ENCODE data around the gene CIT.
"Not testable (repeated sequence)": the region's sequence is repeated elsewhere in the genome, so short reads cannot be mapped to it uniquely, and the experiment has no call there.

Gene CIT

DNA sequence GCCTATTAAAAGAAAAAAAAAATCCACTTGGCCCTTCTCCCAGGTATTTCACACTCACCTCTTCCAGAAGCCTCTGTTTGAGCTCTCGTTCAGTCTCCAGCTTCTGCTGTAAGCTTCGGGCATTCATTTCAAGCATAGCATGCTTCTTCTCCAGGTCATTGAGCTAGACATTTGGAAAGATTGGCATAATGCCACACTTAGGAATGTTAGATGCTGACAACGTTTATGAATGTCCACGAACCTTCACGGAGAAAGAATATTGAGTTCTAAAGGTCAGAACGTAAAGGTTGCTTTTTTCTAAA, 148.7 kb downstream of the CIT start:
- peak; percentile 5 for DNase-seq

DNA sequence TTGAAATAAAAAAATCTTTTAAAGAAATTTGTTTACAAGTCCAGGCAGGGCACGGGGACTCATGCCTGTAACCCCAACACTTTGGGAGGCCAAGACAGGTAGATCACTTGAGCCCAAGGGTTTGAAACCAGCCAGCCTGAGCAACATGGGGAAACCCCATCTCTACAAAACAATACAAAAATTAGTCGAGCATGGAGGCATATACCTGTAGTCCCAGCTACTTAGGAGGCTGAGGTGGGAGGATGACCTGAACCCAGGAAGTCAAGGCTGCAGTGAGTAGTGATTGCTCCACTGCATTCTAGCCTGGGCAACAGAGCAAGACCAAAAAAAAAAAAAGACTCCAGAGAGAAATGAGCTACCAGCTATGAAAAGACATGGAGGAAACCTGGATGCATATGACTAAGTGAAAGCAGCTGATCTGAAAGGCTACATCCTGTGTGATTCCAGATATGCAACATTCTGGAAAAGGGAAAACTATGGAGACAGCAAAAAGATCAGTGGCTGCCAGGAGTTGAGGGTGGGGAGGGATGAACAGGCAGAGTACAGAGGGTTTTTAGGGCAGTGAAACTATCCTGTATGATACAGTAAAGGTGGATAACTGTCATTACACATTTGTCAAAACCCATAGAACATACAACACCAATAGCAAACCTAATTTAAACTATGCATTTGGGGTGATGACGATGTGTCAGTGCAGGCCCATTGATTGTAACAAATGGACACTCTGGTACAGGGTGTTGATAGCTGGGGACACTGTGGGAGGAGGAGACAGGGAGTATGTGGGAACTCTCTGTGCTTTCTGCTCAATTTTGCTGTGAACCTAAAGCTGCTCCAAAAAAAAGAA, 149.3 kb downstream of the CIT start:
- DNase-seq: no peak

DNA sequence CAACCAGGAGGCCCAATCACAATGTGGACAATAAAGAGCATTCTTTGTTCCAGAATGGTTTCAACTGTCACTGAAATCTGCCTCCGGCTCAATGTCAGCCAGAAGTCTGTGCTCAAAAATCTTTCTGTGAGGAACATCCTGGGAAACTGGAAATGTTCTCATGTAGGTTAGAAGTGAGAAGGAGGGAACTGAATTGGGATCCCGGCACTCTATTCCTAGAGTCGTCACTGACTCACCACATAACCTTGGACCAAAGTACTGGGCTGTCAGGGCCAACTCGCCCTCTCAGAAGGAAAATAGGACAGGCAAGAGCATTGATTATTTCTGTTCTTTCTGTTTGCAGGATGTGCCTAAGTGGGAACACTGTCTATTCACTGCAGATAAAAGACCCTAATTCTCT, 151.6 kb downstream of the CIT start:
- DNase-seq: no peak

DNA sequence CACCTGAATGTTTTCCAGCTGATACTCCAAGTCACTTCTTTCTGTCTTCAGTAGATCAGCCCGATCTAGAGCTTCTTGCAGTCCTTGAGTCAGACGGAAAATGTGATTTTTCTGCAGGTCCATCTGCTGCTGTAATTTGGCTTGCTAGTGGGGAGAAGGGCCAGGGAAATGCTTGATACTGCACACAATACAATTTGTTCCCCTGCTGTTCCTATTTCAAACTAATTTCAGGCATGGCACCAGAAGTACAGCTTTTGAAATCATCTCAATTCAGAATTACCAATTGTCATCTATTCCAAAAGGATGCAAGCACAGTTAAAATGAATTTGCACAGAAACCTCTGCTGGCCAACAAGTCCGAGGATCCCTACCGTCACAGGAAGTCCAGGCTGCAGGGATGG, 155.8 kb downstream of the CIT start:
- no peak for DNase-seq

DNA sequence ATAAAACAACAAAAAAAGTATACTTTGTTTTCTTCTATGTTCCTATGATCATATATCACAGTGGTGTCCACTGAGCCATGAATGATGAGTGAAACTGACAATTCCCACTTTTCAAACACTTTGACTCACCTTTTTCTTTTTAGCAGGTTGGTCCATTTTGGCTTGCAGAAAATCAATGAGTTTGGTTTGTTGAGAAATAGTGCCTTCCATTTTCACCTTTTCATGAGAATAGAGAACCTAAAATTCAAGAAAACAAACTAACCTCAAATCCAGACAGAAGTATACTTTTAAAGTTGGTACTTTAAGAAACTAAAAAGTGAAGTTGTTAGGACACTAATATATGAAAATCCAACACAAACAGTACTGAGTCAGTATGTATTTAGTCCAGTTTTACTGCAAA, 156.8 kb downstream of the CIT start:
- DNase-seq: no peak

DNA sequence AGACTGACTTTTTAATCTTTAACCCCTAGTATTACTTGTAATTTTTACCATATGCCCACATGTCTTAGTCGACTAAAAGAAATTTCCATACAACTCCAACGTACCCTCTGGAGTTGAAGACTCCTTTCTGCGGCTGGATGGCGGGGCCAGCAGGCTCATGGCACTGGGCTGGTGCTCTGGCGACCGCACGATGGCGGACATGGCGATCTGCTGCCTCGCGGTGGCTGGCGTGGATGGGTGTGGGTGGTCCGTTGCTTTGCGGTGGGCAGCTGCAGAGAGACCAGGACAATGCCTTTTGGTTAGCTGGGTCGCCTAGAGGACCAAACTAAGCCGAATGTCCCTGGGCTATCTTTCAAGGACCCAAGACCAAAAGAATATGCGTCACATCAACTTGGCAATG, 159.0 kb downstream of the CIT start:
- no peak for DNase-seq

DNA sequence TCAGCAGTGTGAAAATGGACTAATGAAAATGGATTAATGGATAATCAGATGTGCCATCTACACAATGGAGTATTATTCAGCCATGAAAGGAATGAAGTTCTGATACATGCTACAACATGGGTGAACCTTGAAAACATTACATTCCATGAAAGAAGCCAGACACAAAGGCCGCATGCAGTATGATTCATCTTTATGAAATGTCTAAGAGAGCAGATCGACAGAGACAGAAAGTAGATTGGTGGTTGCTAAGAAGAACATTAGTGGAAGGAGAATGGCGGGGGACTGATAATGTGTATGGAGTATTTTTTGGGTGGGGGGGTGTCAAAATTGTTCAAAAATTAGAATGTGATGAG, 161.9 kb downstream of the CIT start:
- no peak for DNase-seq

DNA sequence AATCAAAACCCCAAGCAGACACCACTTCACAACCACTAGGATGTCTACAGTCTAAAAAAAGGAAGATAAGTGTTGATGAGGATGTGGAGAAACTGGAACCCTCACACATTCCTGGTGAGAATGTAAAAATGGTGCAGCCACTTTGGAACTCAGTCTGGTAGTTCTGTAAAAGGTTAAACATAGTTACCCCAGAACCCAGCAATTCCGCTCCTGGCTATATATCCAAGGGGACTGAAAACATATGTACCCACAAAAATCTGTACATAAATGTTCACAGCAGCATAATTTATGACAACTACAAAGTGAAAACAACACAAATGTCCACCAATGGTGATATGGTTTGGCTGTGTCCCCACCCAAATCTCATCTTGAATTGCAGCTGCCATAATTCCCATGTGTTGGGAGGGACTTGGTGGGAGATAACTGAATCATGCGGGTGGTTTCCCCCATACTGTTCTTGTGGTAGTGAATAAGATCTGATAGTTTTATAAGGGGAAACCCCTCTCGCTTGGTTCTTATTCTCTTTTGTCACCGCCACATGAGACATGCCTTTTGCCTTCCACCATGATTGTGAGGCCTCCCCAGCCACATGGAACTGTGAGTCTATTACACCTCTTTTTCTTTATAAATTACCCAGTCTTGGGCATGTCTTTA, 162.4 kb downstream of the CIT start:
- DNase-seq: no peak

DNA sequence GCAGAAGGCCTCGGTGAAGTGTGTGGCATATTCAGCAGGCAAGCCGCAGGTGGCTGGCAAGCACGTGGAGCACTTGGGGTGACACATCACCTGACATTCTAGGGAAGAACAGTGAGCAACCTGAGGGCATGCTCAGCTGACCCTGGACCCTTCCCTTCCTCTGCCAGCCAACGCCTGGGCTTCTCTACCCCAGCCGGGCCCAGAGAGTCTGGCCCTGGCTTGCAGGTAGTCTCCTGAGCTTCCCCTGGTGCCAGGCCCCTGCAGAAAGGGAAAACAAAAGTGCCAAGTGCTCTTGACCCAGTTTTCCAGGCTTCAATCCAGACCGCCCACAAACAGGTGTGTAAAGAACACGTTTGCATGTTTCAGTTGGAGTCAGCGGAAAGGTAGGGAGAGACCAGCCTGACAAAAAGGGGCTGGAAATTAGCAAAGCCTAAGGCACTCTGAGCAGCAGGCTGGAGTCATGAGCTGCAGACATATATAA, 163.5 kb downstream of the CIT start:
- no peak for DNase-seq

DNA sequence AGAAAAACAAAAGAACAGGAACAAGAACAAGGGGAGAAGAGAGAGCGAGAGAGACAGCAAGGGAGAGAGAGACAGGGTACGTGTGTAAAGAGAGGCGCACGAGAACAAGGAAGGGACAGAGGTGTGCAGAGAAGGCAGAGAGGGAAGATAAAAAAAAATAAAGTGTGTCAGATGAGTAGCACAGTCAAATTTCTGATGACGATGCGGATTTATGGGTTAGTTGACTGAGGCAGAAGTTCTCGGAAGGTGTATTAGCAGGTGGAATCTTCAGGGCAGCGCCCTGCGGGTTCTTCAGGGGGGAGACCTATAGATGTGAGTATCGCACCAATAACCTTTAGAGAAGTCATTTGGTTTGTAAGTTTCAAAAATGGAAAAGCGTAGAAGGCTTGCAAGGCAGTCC, 164.4 kb downstream of the CIT start:
- no peak for DNase-seq

DNA sequence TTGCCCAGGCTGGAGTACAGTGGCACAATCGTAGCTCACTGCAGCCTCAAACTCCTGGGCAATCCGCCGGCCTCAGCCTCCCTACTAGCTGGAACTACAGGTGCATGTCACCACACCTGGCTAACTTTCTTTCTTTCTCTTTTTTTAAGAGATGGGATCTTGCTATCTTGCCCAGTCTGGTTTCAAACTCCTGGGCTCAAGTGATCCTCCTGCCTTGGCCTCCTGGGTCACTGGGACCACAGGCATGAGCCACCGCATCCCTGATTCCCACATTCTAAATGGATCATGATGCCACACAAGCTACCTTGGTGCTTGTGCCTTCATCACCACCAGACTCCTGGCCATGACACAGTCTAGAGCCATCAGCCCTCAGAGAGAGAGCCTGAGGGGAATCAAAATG, 165.4 kb downstream of the CIT start:
- DNase-seq: no peak

DNA sequence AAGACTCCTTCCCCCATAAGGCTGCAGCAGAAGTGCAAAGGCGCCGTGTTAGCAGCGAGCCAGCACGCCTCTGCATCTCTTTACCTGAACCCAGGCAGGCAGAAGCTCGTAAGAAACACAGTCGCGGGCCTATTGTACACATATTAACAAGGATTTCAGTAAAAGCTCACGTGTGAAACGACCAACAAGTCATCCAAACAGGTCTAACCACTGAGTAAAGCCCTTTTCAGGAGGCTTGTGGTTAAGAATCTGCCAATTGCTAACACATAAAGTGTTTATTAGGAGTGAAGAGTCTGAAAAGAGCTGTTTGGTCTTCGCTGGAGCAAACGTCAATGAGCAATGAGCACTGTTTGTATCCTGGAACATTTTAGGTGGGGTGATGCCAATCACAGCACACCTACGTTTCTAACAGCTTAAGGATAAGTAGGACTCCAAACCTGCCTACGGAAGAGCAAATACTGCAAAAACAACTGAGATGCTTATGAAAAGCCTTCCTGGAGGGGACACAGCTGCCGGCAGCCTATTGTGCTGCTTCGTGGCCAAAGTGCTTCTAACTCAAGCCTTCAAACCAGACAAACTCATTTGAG, 166.1 kb downstream of the CIT start:
- DNase-seq: no peak

DNA sequence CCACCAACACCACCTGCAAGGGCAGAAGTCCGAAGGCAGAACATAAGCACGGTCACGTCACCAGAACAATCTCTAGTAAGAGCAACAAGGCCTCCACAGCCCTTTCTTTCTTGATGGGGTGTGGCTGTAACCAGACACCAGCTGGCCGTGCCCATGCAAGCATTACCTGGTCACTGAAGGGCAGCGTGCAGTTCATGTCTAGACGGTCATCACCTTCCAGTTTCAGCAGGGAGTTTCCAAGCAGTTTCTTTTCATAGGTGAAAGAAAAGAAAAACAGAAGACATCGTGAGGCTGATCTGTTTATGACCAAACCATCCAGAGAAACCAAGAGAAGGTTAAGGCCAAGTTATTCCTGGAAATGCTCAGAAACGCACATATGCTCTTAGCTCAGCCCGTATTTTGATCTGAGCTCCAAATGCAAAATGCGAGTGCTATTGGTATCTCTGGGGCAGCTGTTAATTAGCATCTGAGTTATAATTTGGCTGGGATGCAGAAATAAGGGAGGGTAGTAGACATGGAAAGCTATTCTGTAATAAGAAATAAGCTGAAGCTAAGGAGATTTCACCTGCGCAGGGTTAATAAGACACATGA, 166.7 kb downstream of the CIT start:
- no peak for DNase-seq

DNA sequence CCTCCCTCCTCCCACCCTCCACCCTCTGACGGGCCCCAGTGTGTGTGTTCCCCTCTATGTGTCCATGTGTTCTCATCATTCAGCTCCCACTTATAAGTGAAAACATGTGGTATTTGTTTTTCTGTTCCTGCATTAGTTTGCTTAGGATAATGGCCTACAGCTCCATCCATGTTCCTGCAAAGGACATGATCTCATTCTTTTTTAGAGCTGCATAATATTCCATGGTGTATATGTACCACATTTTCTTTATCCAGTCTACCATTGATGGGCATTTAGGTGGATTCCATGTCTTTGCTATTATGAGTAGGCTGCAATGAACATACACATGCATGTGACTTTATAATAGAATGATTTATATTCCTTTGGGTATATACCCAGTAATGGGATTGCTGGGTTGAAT, 170.7 kb downstream of the CIT start:
- DNase-seq: not testable (repeated sequence)

DNA sequence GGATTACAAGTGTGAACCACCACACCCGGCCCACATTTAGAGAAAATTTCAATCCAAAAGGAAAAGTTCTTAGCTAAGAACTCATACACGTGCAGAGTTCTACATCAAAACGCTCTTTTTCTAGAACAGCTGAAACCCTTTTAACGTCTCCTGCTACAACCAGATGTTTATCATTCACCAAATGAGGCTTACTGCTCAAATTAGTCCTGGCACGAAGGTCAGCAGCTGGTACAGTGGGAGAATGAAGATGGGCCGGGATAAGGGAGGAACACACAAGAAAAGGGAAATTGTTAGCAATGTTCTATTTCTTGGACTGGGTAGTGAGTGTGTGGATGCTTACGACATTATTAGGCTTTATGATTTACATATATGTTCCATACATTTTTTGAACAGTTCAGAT, 171.9 kb downstream of the CIT start:
- DNase-seq: no peak

DNA sequence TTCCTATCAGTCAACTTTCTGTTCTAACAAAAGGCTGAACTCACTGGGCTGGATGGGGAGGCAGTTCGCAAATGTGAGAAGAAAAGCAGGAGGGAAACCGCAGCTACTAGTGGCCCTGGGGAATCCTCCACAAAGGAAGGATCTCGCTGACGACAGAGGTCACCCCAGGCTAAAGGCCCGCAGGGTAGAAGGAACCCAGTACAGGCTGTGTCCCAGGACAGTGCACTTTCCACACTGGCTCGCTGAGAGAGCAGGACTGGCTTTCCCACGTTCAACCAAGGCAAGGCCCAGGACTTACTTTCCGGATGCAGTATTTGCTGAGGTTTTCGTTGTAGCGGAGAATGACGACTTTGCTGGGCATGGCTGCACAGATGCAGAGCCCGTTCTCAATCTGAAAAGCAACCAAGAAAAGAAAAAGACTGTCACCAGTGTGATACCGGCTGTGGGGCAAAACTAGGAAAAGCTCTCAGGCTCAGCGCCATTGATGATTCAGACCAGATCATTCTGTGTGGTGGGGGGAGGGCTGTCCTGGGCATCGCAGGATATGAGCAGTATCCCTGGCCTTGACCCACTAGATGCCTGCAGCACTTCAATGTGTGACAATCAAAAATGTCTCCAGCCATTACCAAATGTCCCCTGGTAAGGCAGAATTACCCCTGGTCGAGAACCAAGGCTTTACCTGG, 172.9 kb downstream of the CIT start:
- DNase-seq: no peak

DNA sequence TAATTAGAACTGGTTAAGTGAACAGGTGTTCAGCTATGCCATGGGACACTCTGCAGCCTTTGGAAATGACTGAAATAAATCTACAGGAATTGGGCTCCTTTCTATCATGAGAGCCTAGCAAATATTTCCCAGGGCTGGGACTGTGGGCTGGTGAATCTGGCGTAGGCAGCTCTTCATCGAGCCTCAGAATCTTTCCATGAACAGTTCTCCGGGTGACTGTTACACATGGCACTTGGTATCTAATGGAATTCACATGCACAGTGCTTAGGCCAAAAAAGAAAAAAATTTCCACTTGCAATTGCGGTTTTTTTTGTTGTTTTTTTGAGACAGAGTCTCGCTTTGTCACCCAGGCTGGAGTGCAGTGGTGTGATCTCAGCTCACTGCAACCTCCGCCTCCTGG, 177.0 kb downstream of the CIT start:
- DNase-seq: no peak

DNA sequence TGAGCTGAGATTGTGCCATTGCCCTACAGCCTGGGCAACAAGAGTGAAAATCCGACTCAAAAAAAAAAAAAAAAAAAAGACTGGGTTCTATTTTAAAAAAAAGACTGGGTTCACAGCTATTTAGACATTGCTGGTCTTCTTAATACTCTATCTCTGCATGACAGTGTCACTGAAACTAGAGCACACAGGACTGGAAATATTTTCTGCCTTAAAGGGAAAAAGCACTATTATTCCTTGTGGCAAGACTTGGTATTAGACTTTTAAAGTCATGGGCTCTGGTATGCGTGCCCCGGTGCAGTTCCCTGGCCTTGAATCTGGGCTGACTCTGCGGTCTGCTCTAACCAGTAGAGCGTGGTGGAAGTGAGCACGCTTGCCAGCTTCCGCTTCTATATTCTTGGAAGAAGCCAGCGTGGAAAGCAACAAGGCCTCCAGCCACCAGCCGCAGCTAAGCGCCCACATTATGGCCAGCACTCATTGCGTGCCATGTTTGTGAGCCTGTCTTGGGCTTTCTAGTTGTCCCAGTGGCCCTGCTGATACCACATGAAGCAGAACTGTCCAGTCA, 177.8 kb downstream of the CIT start:
- no peak for DNase-seq

DNA sequence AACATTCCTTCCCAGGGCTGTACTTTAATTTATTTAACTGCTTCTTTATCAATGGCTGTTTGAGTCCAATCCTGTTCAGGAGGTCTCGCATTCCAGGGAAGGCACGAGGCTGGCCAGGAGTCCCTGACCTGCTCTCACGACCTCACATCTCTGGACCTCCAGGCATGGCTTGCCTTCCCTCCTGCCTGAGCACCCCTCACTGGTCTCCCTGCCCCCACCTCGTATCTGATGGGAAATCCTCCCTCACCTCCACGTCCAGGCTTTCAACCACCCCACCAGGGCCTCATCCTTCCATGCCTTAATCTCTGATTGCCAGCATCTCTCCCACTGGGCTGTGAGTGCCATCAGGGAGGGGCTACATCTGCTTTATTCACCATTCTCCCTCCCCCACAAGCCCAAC, 180.2 kb downstream of the CIT start:
- no peak for DNase-seq

DNA sequence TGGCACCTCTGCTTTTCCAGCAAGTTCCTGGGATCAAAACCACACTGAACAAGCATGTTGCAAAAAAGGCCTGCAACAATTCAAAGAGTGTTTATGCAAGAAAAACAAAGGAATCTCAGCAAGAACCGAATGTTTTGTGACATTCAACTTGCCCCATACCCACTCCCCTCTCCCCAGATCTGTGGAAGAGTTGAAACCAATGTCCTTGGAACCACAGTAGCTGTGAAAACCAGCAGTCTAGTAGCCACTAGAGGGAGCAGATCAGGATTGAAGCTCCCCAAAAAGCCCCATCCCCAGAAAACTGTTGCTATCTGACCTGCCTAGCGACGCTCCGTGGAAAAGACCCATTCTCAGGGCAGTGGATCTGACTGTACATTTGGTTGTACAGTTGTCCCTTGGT, 182.1 kb downstream of the CIT start:
- DNase-seq: peak; percentile 25

DNA sequence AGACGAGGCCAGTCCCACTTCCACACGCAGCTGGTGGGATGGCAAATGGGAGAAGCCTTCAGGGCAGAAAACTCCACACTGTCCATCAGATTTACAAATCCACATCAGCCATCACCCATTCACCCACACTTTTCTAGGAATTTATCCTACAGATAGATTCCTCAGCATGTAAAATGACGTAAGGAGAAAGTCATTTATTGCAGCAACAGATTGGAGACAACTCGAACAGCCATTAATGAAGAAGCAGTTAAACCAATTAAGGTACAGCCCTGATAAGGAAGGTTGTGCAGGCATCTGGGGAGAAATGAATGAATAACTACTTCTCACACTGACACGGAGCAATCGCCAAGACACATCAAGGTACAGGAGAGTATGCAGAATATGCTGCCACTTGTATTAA, 183.0 kb downstream of the CIT start:
- DNase-seq: no peak

DNA sequence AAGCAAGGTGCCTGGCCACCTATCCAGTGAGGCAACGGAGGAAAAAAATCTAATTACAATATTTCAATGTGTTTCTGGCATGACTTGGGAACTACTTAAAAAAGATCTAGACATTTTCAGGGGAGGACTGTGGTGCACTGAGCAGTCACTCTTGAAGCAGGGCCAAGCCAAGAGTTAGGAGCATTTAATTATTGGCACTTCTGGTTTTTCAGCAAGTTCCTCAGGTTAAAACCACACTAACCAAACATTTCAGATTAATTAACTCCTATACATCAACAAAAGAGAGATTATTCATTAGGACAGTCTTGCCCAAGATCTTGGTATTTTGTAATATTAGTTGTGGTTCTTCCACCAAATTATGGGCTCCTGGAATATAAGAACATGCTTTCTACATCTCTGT, 183.6 kb downstream of the CIT start:
- no peak for DNase-seq

DNA sequence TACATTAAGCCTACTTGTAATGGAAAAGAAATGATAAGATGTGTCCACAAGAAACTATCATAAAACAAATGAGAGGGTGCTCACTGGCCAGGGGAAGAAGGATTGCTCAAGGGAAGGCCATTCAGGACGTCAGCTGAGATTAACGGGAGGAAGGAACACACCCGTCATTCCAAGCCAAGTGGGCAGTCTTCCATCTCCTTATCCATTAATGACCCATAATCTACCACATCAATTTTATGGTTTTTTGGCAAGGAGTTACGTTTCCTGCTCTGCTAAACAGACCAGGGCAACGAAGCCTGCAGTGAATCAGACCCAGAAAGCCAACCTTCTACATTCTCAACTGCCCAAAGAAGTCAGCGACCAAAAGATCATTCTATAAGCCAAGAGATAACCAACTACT, 184.1 kb downstream of the CIT start:
- DNase-seq: peak; percentile 92

Data from NCI-H69 (cell line).